LNCaP clone FGC (cell line): ENCODE data around the gene TNFAIP8L3.
A peak's percentile ranks its signal among the peaks of the same experiment; 100 is the strongest.

Experiments used
- DNase-seq: peaks from one replicate; pipeline ENCODE4 v3.0.0-alpha.2; 2011; ENCODE audit warnings: low read depth
- H3K4me3 ChIP-seq: 2 replicates; pipeline ENCODE4 v1.5.1; 2011; ENCODE audit warnings: mild to moderate bottlenecking, low read depth, low read length, control low read depth
- CTCF ChIP-seq: IDR thresholded peaks from 2 replicates; pipeline ENCODE4 v1.5.1; 2012; ENCODE audit warnings: mild to moderate bottlenecking; ENCODE audit not compliant: control insufficient read depth, insufficient read depth; ENCODE audit errors: extremely low read depth

The TNFAIP8L3 gene

GRCh38 chr15:51030649-51031316 is 63.9 kb downstream of the TNFAIP8L3 start:
- peak; percentile 78 for DNase-seq
- H3K4me3 ChIP-seq = no peak overlapping the region
- TF ChIP-seq CTCF = no peak

GRCh38 chr15:51025454-51025846 is 69.3 kb downstream of the TNFAIP8L3 start:
- no peak overlapping the region for H3K4me3 ChIP-seq
- DNase-seq = no peak
- TF ChIP-seq CTCF = no peak

- H3K4me3 ChIP-seq = no peak overlapping the region
- no peak for TF ChIP-seq CTCF
- no peak for DNase-seq
Measured at GRCh38 chr15:51024735-51025453, 69.8 kb downstream of the TNFAIP8L3 start.

- no peak for TF ChIP-seq CTCF
- no peak for DNase-seq
- no peak overlapping the region for H3K4me3 ChIP-seq
Measured at GRCh38 chr15:51023499-51023898, 71.2 kb downstream of the TNFAIP8L3 start.

- TF ChIP-seq CTCF = no peak
- DNase-seq = no peak
- H3K4me3 ChIP-seq = no peak overlapping the region
Measured at GRCh38 chr15:51022206-51022605, 72.5 kb downstream of the TNFAIP8L3 start.

- TF ChIP-seq CTCF = no peak
- no peak for DNase-seq
- no peak overlapping the region for H3K4me3 ChIP-seq
Measured at GRCh38 chr15:51016615-51017014, 78.1 kb downstream of the TNFAIP8L3 start.
